Neural cell (in vitro differentiated cells): Measurements from ENCODE around the gene ADGRD2. TPM values are rescaled to one million over a fixed set of nuclear protein-coding genes. Genes with fewer than 3 reads are reported as not detected.

ENCODE experiments used
- H2AFZ ChIP-seq: fragments of 200-600, 300-800 bp; sonication (generic), shearing (Covaris generic); 2 replicates; pipeline ENCODE4 v1.6.0; 2014; ENCODE audit warnings: low read depth, mild to moderate bottlenecking, antibody characterized with exemption, low read length, moderate library complexity
- H3F3A ChIP-seq: fragments of 200-600 bp; shearing (Covaris generic); 2 replicates; pipeline ENCODE4 v1.6.1; 2016; ENCODE audit warnings: mild to moderate bottlenecking, moderate library complexity, mixed read lengths, antibody characterized with exemption, low read length; ENCODE audit not compliant: insufficient read depth, poor library complexity, severe bottlenecking
- H3K27ac ChIP-seq: fragments of 200-600, 300-800 bp; sonication (generic), shearing (Covaris generic); 2 replicates; pipeline ENCODE4 v1.5.1; 2014; ENCODE audit warnings: mild to moderate bottlenecking, low read length, moderate library complexity
- H3K27me3 ChIP-seq: fragments of 300-800, 200-600 bp; sonication (generic), shearing (Covaris generic); 2 replicates; pipeline ENCODE4 v1.6.0; 2014; ENCODE audit warnings: mild to moderate bottlenecking, low read depth, low read length, moderate library complexity; ENCODE audit not compliant: insufficient read depth
- H3K36me3 ChIP-seq: fragments of 300-800, 200-600 bp; sonication (generic), shearing (Covaris generic); 2 replicates; pipeline ENCODE4 v1.5.1; 2014; ENCODE audit warnings: mild to moderate bottlenecking, antibody characterized with exemption, low read length, moderate library complexity; ENCODE audit not compliant: insufficient read depth
- H3K4me2 ChIP-seq: fragments of 300-800, 200-600 bp; sonication (generic), shearing (Covaris generic); 2 replicates; pipeline ENCODE4 v1.6.0; 2014; ENCODE audit warnings: mild to moderate bottlenecking, low read length
- H3K4me3 ChIP-seq: fragments of 300-800, 200-600 bp; sonication (generic), shearing (Covaris generic); 2 replicates; pipeline ENCODE4 v1.5.1; 2014; ENCODE audit warnings: mild to moderate bottlenecking, low read length, moderate library complexity
- H3K79me2 ChIP-seq: fragments of 200-600 bp; shearing (Covaris generic); replicated peaks from 2 replicates; pipeline ENCODE4 v1.6.0; 2014; ENCODE audit warnings: mild to moderate bottlenecking, low read length, moderate library complexity; ENCODE audit not compliant: insufficient read depth
- H3K9ac ChIP-seq: fragments of 300-800, 200-600 bp; sonication (generic), shearing (Covaris generic); 2 replicates; pipeline ENCODE4 v1.6.1; 2016; ENCODE audit warnings: mild to moderate bottlenecking, low read length, mixed read lengths
- H3K9me2 ChIP-seq: fragments of 200-600 bp; shearing (Covaris generic); 2 replicates; pipeline ENCODE4 v1.6.1; 2016; ENCODE audit warnings: mild to moderate bottlenecking, low read length, mixed read lengths; ENCODE audit not compliant: insufficient read depth
- H3K9me3 ChIP-seq: fragments of 200-600, 300-800 bp; sonication (generic), shearing (Covaris generic); 2 replicates; pipeline ENCODE4 v1.6.1; 2016; ENCODE audit warnings: mild to moderate bottlenecking, mixed run types, low read length, moderate library complexity, mixed read lengths
- H4K20me1 ChIP-seq: fragments of 200-600 bp; shearing (Covaris generic); 2 replicates; pipeline ENCODE4 v1.6.1; 2016; ENCODE audit warnings: mild to moderate bottlenecking, mixed run types; ENCODE audit not compliant: insufficient read depth
- CTCF ChIP-seq: fragments of 450-650 bp; IDR thresholded peaks from 2 replicates; pipeline ENCODE4 v1.5.1; 2014; ENCODE audit warnings: antibody characterized with exemption, mild to moderate bottlenecking, moderate library complexity; ENCODE audit not compliant: poor library complexity, severe bottlenecking
- POLR2AphosphoS5 ChIP-seq: IDR thresholded peaks from 2 replicates; pipeline ENCODE4 v1.6.1; 2012
- SMC3 ChIP-seq: fragments of 450-650 bp; conservative IDR thresholded peaks from 2 replicates; pipeline ENCODE4 v1.6.1; 2014; ENCODE audit warnings: antibody characterized with exemption, mild to moderate bottlenecking, moderate library complexity; ENCODE audit not compliant: poor library complexity
- TAF1 ChIP-seq: IDR thresholded peaks from 2 replicates; pipeline ENCODE4 v1.6.1; 2012; ENCODE audit warnings: low read depth
- polyA plus RNA-seq: library from polyadenylated mRNA; depleted of rRNA; stranded (reverse); fragments of >200 nt; gene quantifications from 2 replicates; pipeline ENCODE4 v1.2.3, GENCODE V29; 2014
- TF ChIP-seq, protein P1 (sequence below): IDR thresholded peaks from 2 replicates; pipeline ENCODE4 v1.6.1; 2012; ENCODE audit warnings: borderline replicate concordance

ADGRD2 gene
- polyA plus RNA-seq, 1 donor from 2014 or later, result not detected

DNA sequence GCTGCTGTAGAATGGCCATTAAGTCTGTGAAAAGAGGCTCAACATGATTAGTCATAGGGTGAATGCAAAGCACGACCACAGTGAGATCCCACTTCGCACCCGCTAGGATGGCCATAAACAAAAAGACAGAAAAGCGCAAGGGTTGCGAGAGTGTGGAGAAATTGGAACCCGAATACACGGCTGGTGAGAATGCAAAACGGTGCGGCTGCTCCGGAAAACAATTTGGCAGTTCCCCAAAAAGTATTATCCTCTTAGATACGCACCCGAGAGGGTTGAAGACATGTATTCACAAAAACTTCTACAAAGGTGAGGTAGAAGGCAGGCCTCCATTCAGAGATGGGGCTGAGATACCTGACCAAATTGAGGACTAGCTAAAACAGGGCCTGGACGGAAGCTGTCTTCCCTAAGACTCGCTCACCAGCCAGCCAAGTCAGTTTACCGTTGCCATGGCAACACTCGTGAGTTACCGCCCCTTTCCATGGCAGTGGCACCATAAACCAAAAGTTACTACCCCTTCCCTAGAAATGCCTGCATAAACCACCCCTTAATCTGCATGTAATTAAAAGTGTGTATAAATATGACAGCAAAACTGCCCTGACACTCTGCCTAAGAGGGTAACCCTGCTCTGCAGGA lies 34.3 kb upstream of the ADGRD2 start:
- Histone ChIP-seq H3K4me2 (no peak overlapping the region), H3K4me3 (peak overlapping the region; percentile 77), H3F3A (no peaks in the 10 kb centered on the region), H3K27ac (no peak overlapping the region), H3K9me3 (no peaks in the 10 kb centered on the region), H3K9me2 (no peaks in the 10 kb centered on the region), H3K9ac (no peak overlapping the region), H3K27me3 (no peaks in the 10 kb centered on the region), H3K79me2 (peaks cover 18% of the 10 kb centered on the region), H4K20me1 (no peaks in the 10 kb centered on the region), H3K36me3 (peaks cover 10% of the 10 kb centered on the region), H2AFZ (no peak overlapping the region)
- TF ChIP-seq POLR2AphosphoS5 (no peak), SMC3 (no peak), CTCF (no peak)
- TF ChIP-seq, protein P1, sequence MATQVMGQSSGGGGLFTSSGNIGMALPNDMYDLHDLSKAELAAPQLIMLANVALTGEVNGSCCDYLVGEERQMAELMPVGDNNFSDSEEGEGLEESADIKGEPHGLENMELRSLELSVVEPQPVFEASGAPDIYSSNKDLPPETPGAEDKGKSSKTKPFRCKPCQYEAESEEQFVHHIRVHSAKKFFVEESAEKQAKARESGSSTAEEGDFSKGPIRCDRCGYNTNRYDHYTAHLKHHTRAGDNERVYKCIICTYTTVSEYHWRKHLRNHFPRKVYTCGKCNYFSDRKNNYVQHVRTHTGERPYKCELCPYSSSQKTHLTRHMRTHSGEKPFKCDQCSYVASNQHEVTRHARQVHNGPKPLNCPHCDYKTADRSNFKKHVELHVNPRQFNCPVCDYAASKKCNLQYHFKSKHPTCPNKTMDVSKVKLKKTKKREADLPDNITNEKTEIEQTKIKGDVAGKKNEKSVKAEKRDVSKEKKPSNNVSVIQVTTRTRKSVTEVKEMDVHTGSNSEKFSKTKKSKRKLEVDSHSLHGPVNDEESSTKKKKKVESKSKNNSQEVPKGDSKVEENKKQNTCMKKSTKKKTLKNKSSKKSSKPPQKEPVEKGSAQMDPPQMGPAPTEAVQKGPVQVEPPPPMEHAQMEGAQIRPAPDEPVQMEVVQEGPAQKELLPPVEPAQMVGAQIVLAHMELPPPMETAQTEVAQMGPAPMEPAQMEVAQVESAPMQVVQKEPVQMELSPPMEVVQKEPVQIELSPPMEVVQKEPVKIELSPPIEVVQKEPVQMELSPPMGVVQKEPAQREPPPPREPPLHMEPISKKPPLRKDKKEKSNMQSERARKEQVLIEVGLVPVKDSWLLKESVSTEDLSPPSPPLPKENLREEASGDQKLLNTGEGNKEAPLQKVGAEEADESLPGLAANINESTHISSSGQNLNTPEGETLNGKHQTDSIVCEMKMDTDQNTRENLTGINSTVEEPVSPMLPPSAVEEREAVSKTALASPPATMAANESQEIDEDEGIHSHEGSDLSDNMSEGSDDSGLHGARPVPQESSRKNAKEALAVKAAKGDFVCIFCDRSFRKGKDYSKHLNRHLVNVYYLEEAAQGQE, result no peak

GRCh38 chr9:124419832-124420489 lies 30.3 kb upstream of the ADGRD2 start:
- Histone ChIP-seq H3K9ac (peak overlapping the region; percentile 52), H2AFZ (no peak overlapping the region), H3K9me3 (no peaks in the 10 kb centered on the region), H3K9me2 (no peaks in the 10 kb centered on the region), H3K27me3 (no peaks in the 10 kb centered on the region), H3K4me3 (no peak overlapping the region), H4K20me1 (no peaks in the 10 kb centered on the region), H3F3A (no peaks in the 10 kb centered on the region), H3K27ac (peak overlapping the region; percentile 70), H3K4me2 (no peak overlapping the region), H3K36me3 (no peaks in the 10 kb centered on the region), H3K79me2 (peaks cover 2% of the 10 kb centered on the region)
- TF ChIP-seq, protein P1, result no peak
- TF ChIP-seq SMC3 (peak; percentile 41), CTCF (peak; percentile 27), TAF1 (no peak)
